IMR-90 (cell line): ENCODE data around the gene NT5DC2.

Experiments used
- CTCF ChIP-seq: conservative IDR thresholded peaks from 2 replicates; pipeline ENCODE4 v1.5.1; 2012; ENCODE audit warnings: mild to moderate bottlenecking, low read depth, low read length, improper control_type of control experiment
- POLR2A ChIP-seq: IDR thresholded peaks from 2 replicates; pipeline ENCODE4 v1.6.1; 2012; ENCODE audit warnings: mild to moderate bottlenecking, low read depth, low read length
- SMC3 ChIP-seq: fragments of 150-350 bp; IDR thresholded peaks from 2 replicates; pipeline ENCODE4 v1.6.1; 2016; ENCODE audit warnings: low read depth, mild to moderate bottlenecking, antibody characterized with exemption, low read length, moderate library complexity

GRCh38 chr3:52498137-52499054 lies 35.3 kb downstream of the NT5DC2 start:
- TF ChIP-seq CTCF (no peak), SMC3 (no peak), POLR2A (no peak)
